Measurements from ENCODE around the gene ELMO2. TPM values are rescaled to one million over a fixed set of nuclear protein-coding genes. Genes with fewer than 3 reads are reported as not detected.

Gene ELMO2
- total and polyA plus RNA-seq, 4 donors = 60.2 to 87.8 (median 70.9) TPM

GRCh38 chr20:46349035-46349741, 57.2 kb downstream of the ELMO2 start:
- Histone ChIP-seq H3K27me3 (ENCODE audit: control insufficient read depth, insufficient read depth, low read length) (no peaks in the 10 kb centered on the region), H3K9me3 (ENCODE audit: control insufficient read depth, insufficient read depth, low read length) (no peaks in the 10 kb centered on the region), H3K27ac (ENCODE audit: low read depth, low read length) (no peak overlapping the region), H3K4me3 (ENCODE audit: low read depth, low read length) (no peak overlapping the region), H3K4me1 (ENCODE audit: control insufficient read depth, insufficient read depth, low read length) (peaks cover 54% of the 10 kb centered on the region), H3K36me3 (ENCODE audit: control insufficient read depth, insufficient read depth, low read length) (peaks cover 25% of the 10 kb centered on the region)
- 7% methylated on average over 8 of the region's 12 CpGs for WGBS (ENCODE audit: insufficient coverage)
- peak in 3 of 6 donors; percentile 62 to 90 (median 87) for DNase-seq (ENCODE audit: low read depth in 4 of 6, low spot score in 6 of 6)

GRCh38 chr20:46347841-46348803, 58.3 kb downstream of the ELMO2 start:
- peak overlapping the region; percentile 18 for H3K27ac ChIP-seq (ENCODE audit: low read depth, low read length)
- H3K27me3 ChIP-seq (ENCODE audit: control insufficient read depth, insufficient read depth, low read length) = peaks cover 4% of the 10 kb centered on the region
- no peak overlapping the region for H3K4me3 ChIP-seq (ENCODE audit: low read depth, low read length)
- WGBS (ENCODE audit: insufficient coverage) = 14% methylated on average over 22 of the region's 25 CpGs
- no peaks in the 10 kb centered on the region for H3K9me3 ChIP-seq (ENCODE audit: control insufficient read depth, insufficient read depth, low read length)
- DNase-seq (ENCODE audit: low read depth in 4 of 6, low spot score in 6 of 6) = peak in 2 of 6 donors; percentile 77 to 91
- H3K4me1 ChIP-seq (ENCODE audit: control insufficient read depth, insufficient read depth, low read length) = peaks cover 55% of the 10 kb centered on the region
- peaks cover 25% of the 10 kb centered on the region for H3K36me3 ChIP-seq (ENCODE audit: control insufficient read depth, insufficient read depth, low read length)

GRCh38 chr20:46346770-46347169, 59.6 kb downstream of the ELMO2 start:
- DNase-seq (ENCODE audit: low read depth in 4 of 6, low spot score in 6 of 6) = no peak
- WGBS (ENCODE audit: insufficient coverage) = 95% methylated on average over 6 of the region's 8 CpGs
- H3K27ac ChIP-seq (ENCODE audit: low read depth, low read length) = no peak overlapping the region
- peaks cover 63% of the 10 kb centered on the region for H3K4me1 ChIP-seq (ENCODE audit: control insufficient read depth, insufficient read depth, low read length)
- H3K27me3 ChIP-seq (ENCODE audit: control insufficient read depth, insufficient read depth, low read length) = peaks cover 10% of the 10 kb centered on the region
- H3K4me3 ChIP-seq (ENCODE audit: low read depth, low read length) = no peak overlapping the region
- H3K36me3 ChIP-seq (ENCODE audit: control insufficient read depth, insufficient read depth, low read length) = peaks cover 21% of the 10 kb centered on the region
- no peaks in the 10 kb centered on the region for H3K9me3 ChIP-seq (ENCODE audit: control insufficient read depth, insufficient read depth, low read length)

GRCh38 chr20:46344488-46345162, 61.8 kb downstream of the ELMO2 start:
- no peak for DNase-seq (ENCODE audit: low read depth in 4 of 6, low spot score in 6 of 6)
- Histone ChIP-seq H3K27me3 (ENCODE audit: control insufficient read depth, insufficient read depth, low read length) (peaks cover 10% of the 10 kb centered on the region), H3K36me3 (ENCODE audit: control insufficient read depth, insufficient read depth, low read length) (no peaks in the 10 kb centered on the region), H3K4me1 (ENCODE audit: control insufficient read depth, insufficient read depth, low read length) (peaks cover 54% of the 10 kb centered on the region), H3K4me3 (ENCODE audit: low read depth, low read length) (no peak overlapping the region), H3K9me3 (ENCODE audit: control insufficient read depth, insufficient read depth, low read length) (no peaks in the 10 kb centered on the region), H3K27ac (ENCODE audit: low read depth, low read length) (no peak overlapping the region)
- WGBS (ENCODE audit: insufficient coverage) = 67% methylated on average over 8 of the region's 8 CpGs

- Histone ChIP-seq H3K9me3 (ENCODE audit: control insufficient read depth, insufficient read depth, low read length) (no peaks in the 10 kb centered on the region), H3K4me1 (ENCODE audit: control insufficient read depth, insufficient read depth, low read length) (peaks cover 53% of the 10 kb centered on the region), H3K27me3 (ENCODE audit: control insufficient read depth, insufficient read depth, low read length) (peaks cover 10% of the 10 kb centered on the region), H3K4me3 (ENCODE audit: low read depth, low read length) (no peak overlapping the region), H3K27ac (ENCODE audit: low read depth, low read length) (no peak overlapping the region), H3K36me3 (ENCODE audit: control insufficient read depth, insufficient read depth, low read length) (no peaks in the 10 kb centered on the region)
- no peak for DNase-seq (ENCODE audit: low read depth in 4 of 6, low spot score in 6 of 6)
- WGBS (ENCODE audit: insufficient coverage) = 6% methylated on average over 2 of the region's 2 CpGs
These were observed 62.4 kb downstream of the ELMO2 start for GRCh38 chr20:46343975-46344357.

- peaks cover 10% of the 10 kb centered on the region for H3K27me3 ChIP-seq (ENCODE audit: control insufficient read depth, insufficient read depth, low read length)
- H3K4me3 ChIP-seq (ENCODE audit: low read depth, low read length) = no peak overlapping the region
- H3K9me3 ChIP-seq (ENCODE audit: control insufficient read depth, insufficient read depth, low read length) = no peaks in the 10 kb centered on the region
- WGBS (ENCODE audit: insufficient coverage) = 23% methylated on average over 10 of the region's 17 CpGs
- no peak overlapping the region for H3K27ac ChIP-seq (ENCODE audit: low read depth, low read length)
- H3K36me3 ChIP-seq (ENCODE audit: control insufficient read depth, insufficient read depth, low read length) = no peaks in the 10 kb centered on the region
- H3K4me1 ChIP-seq (ENCODE audit: control insufficient read depth, insufficient read depth, low read length) = peaks cover 48% of the 10 kb centered on the region
- peak in 1 of 6 donors; percentile 60 for DNase-seq (ENCODE audit: low read depth in 4 of 6, low spot score in 6 of 6)
These were observed 63.0 kb downstream of the ELMO2 start for GRCh38 chr20:46343348-46343974.

- 68% methylated on average over 11 of the region's 17 CpGs for WGBS (ENCODE audit: insufficient coverage)
- no peak overlapping the region for H3K27ac ChIP-seq (ENCODE audit: low read depth, low read length)
- peaks cover 10% of the 10 kb centered on the region for H3K27me3 ChIP-seq (ENCODE audit: control insufficient read depth, insufficient read depth, low read length)
These were observed 63.7 kb downstream of the ELMO2 start for GRCh38 chr20:46342451-46343347.

GRCh38 chr20:46342010-46342378, 64.4 kb downstream of the ELMO2 start:
- DNase-seq (ENCODE audit: low read depth in 4 of 6, low spot score in 6 of 6) = no peak
- H3K27ac ChIP-seq (ENCODE audit: low read depth, low read length) = no peak overlapping the region
- no peaks in the 10 kb centered on the region for H3K9me3 ChIP-seq (ENCODE audit: control insufficient read depth, insufficient read depth, low read length)
- WGBS (ENCODE audit: insufficient coverage) = 32% methylated on average over 5 of the region's 9 CpGs
- H3K4me3 ChIP-seq (ENCODE audit: low read depth, low read length) = no peak overlapping the region
- no peaks in the 10 kb centered on the region for H3K36me3 ChIP-seq (ENCODE audit: control insufficient read depth, insufficient read depth, low read length)
- H3K4me1 ChIP-seq (ENCODE audit: control insufficient read depth, insufficient read depth, low read length) = peaks cover 41% of the 10 kb centered on the region
- peaks cover 10% of the 10 kb centered on the region for H3K27me3 ChIP-seq (ENCODE audit: control insufficient read depth, insufficient read depth, low read length)

More at GRCh38 chr20:46342451-46343347, 63.7 kb downstream of the ELMO2 start:
- Histone ChIP-seq H3K9me3 (ENCODE audit: control insufficient read depth, insufficient read depth, low read length) (no peaks in the 10 kb centered on the region), H3K36me3 (ENCODE audit: control insufficient read depth, insufficient read depth, low read length) (no peaks in the 10 kb centered on the region), H3K4me1 (ENCODE audit: control insufficient read depth, insufficient read depth, low read length) (peaks cover 44% of the 10 kb centered on the region), H3K4me3 (ENCODE audit: low read depth, low read length) (no peak overlapping the region)
- no peak for DNase-seq (ENCODE audit: low read depth in 4 of 6, low spot score in 6 of 6)

Data from spinal cord (tissue), 10 donors.